Putamen (tissue), 1 donor: ENCODE measurements around the gene RASD1.

Experiments used
- DNase-seq: peaks from one replicate; pipeline ENCODE4 v3.0.0-alpha.2; 2016; ENCODE audit warnings: low spot score

The RASD1 gene

GRCh38 chr17:17510456-17511292 is 14.5 kb upstream of the RASD1 start:
- DNase-seq: no peak

GRCh38 chr17:17509601-17510425 is 13.6 kb upstream of the RASD1 start:
- no peak for DNase-seq

GRCh38 chr17:17508646-17509591 is 12.7 kb upstream of the RASD1 start:
- no peak for DNase-seq

GRCh38 chr17:17508019-17508535 is 11.9 kb upstream of the RASD1 start:
- no peak for DNase-seq

- no peak for DNase-seq
Observed at GRCh38 chr17:17507465-17508011, 11.3 kb upstream of the RASD1 start.

GRCh38 chr17:17506893-17507464 is 10.8 kb upstream of the RASD1 start:
- DNase-seq: peak; percentile 60

- DNase-seq: no peak
Observed at GRCh38 chr17:17506181-17506741, 10.1 kb upstream of the RASD1 start.

GRCh38 chr17:17505610-17506171 is 9.5 kb upstream of the RASD1 start:
- DNase-seq: no peak

- DNase-seq: no peak
Observed at GRCh38 chr17:17505151-17505550, 9.0 kb upstream of the RASD1 start.

GRCh38 chr17:17504341-17505140 is 8.3 kb upstream of the RASD1 start:
- DNase-seq: no peak

- DNase-seq: peak; percentile 54
Observed at GRCh38 chr17:17503566-17504130, 7.5 kb upstream of the RASD1 start.

- no peak for DNase-seq
Observed at GRCh38 chr17:17502741-17503565, 6.8 kb upstream of the RASD1 start.

GRCh38 chr17:17500999-17501605 is 4.9 kb upstream of the RASD1 start:
- DNase-seq: no peak

GRCh38 chr17:17499402-17500145 is 3.4 kb upstream of the RASD1 start:
- no peak for DNase-seq

GRCh38 chr17:17498606-17499301 is 2.6 kb upstream of the RASD1 start:
- no peak for DNase-seq

GRCh38 chr17:17497845-17498520 is 1.8 kb upstream of the RASD1 start:
- DNase-seq: no peak
